ENCODE data around the gene BMPER.

GRCh38 chr7:34011017-34011695 is 105.8 kb downstream of the BMPER start:
- no peak for TF ChIP-seq POLR2AphosphoS5 (IDR thresholded peaks at IDR 0.05; ENCODE audit: insufficient read depth in 1 of 2, low read depth in 1 of 2)
- no peak for TF ChIP-seq CTCF (IDR thresholded peaks at IDR 0.05)

All from vagina (tissue), 2 donors.